Spleen (tissue), 11 donors: ENCODE results near the gene METTL26. TPM values are rescaled to one million over a fixed set of nuclear protein-coding genes. Genes with fewer than 3 reads are reported as not detected.

Experiments used
- DNase-seq: peaks from one replicate; pipeline ENCODE4 v3.0.0-alpha.2; 2020
- H3K27ac ChIP-seq, 8 donors: fragments of 200-600 bp; sonication (generic) in 7 of 8; 1 replicate in 4 of 8; 2 replicates in 4 of 8; pipeline versions ENCODE4 v1.5.0 to v1.8.0; 2016 to 2021; ENCODE audit warnings: inconsistent platforms in 4 of 8, mild to moderate bottlenecking in 4 of 8, moderate library complexity in 1 of 8
- H3K27me3 ChIP-seq, 7 donors: fragments of 200-600 bp; sonication (generic) in 6 of 7; replicated peaks in 1 of 7; 1 replicate in 4 of 7; 2 replicates in 3 of 7; pipeline versions ENCODE4 v1.5.0 to v1.8.0; 2016 to 2021; ENCODE audit warnings: inconsistent platforms in 3 of 7, mild to moderate bottlenecking in 1 of 7
- H3K36me3 ChIP-seq, 6 donors: fragments of 200-600 bp; sonication (generic) in 5 of 6; 1 replicate in 4 of 6; 2 replicates in 2 of 6; pipeline versions ENCODE4 v1.5.0 to v1.8.0; 2016 to 2021; ENCODE audit warnings: inconsistent platforms in 2 of 6
- H3K4me1 ChIP-seq, 6 donors: fragments of 200-600 bp; sonication (generic) in 5 of 6; 1 replicate in 3 of 6; 2 replicates in 3 of 6; pipeline versions ENCODE4 v1.5.0 to v1.8.0; 2016 to 2021; ENCODE audit warnings: inconsistent platforms in 3 of 6
- H3K4me3 ChIP-seq, 8 donors: fragments of 200-600 bp; sonication (generic) in 7 of 8; 1 replicate in 4 of 8; 2 replicates in 4 of 8; pipeline versions ENCODE4 v1.5.0 to v1.8.0; 2016 to 2021; ENCODE audit warnings: inconsistent platforms in 4 of 8, mild to moderate bottlenecking in 4 of 8, moderate library complexity in 2 of 8
- H3K9me3 ChIP-seq, 8 donors: fragments of 200-600 bp; sonication (generic) in 7 of 8; 1 replicate in 4 of 8; 2 replicates in 4 of 8; pipeline versions ENCODE4 v1.5.0 to v1.8.0; 2016 to 2021; ENCODE audit warnings: inconsistent platforms in 4 of 8
- CTCF ChIP-seq, 11 experiments: fragments of 200-600 bp in 7 of 11; fragments of 450-650 bp in 4 of 11; sonication (generic) in 4 of 11; IDR thresholded peaks in 8 of 11; conservative IDR thresholded peaks in 3 of 11; 1 replicate in 7 of 11; 2 replicates in 4 of 11; pipeline versions ENCODE4 v1.4.0 to v1.8.0; 2016 to 2021; ENCODE audit warnings: antibody characterized with exemption in 11 of 11, inconsistent platforms in 4 of 11, mild to moderate bottlenecking in 1 of 11
- POLR2A ChIP-seq, 3 donors: fragments of 450-650 bp; IDR thresholded peaks; one replicate each; pipeline ENCODE4 v1.5.1; 2017; ENCODE audit warnings: antibody characterized with exemption in 3 of 3, mild to moderate bottlenecking in 1 of 3
- POLR2AphosphoS5 ChIP-seq, 3 donors: sonication (generic); formaldehyde crosslinking; IDR thresholded peaks; one replicate each; pipeline ENCODE4 v1.5.1; 2017; ENCODE audit warnings: antibody characterized with exemption in 3 of 3
- WGBS, 5 donors: extraction: QIAGEN DNeasy Blood & Tissue Kit in 3 of 5; methylation state at CpG; one replicate each; pipeline versions ENCODE4 v1.1.5 to v1.1.7; 2013 to 2018; 5-methylcytosine and 5-hydroxymethylcytosine counted together
- intact Hi-C: fragments of 100-400 bp; cut with DNase I; formaldehyde crosslinking; loops from one replicate; pipeline ENCODE4 v1.15.0; 2023; ENCODE audit warnings: low total_unique reads
- polyA plus RNA-seq, 3 donors: library from polyadenylated mRNA; stranded (reverse); fragments of 200-250 nt; gene quantifications; one replicate each; pipeline ENCODE4 v1.2.1, GENCODE V29; 2013
- total RNA-seq, 7 donors: library from RNA; depleted of rRNA in 3 of 7; stranded (reverse); fragments of >200 nt in 3 of 7; fragmentation: NEBNext Ultra II Directional in 4 of 7; extraction: Animal tissue kit (Norgen Biotek cat#: 25700) in 4 of 7; gene quantifications; one replicate each; pipeline versions ENCODE4 v1.1.0 to v1.2.1, GENCODE V29; 2016 to 2021
- donor health status: healthy with polysubstance abuse.
- donor health status: DM: no; HTN: no; CAD: no; lungs with moderate emphysema.
- donor health status: DM: no; HTN: no; CAD: no.
- donor health status: Bipolar disorder and iron deficiency.
- donor health status: healthy.
- donor health status: DM: no; HTN: no; CAD: no.
- donor health status: DM: yes; HTN: yes; CAD: no.

Gene METTL26
- total and polyA plus RNA-seq, 10 donors: 39.6 to 165 (median 59.4) TPM

GRCh38 chr16:586047-586644 lies 50.0 kb downstream of the METTL26 start:
- intact Hi-C loops: loop anchor here (5.0 kb wide), 1 partner anchor 56 kb away; the partner anchor contains the start of gene MCRIP2
- WGBS, 5 donors: 56 to 72% (median 68%) methylated on average over 15 to 16 of the region's 16 CpGs
- H3K4me3 ChIP-seq: no peak overlapping the region
- no peaks in the 10 kb centered on the region for H3K9me3 ChIP-seq
- H3K4me1 ChIP-seq: peaks cover 17 to 30% (median 27%) of the 10 kb centered on the region in 6 donors
- peaks cover 0 to 20% (median 0%) of the 10 kb centered on the region in 6 donors for H3K36me3 ChIP-seq
- TF ChIP-seq CTCF (IDR thresholded peaks at IDR 0.05 in 8 of 11, conservative IDR thresholded peaks at IDR 0.05 in 3 of 11): no peak
- peak in 2 of 3 donors; percentile 33 to 43 for TF ChIP-seq POLR2AphosphoS5 (IDR thresholded peaks at IDR 0.05)
- no peak for TF ChIP-seq POLR2A (IDR thresholded peaks at IDR 0.05)
- H3K27me3 ChIP-seq: peaks cover 0 to 9% (median 0%) of the 10 kb centered on the region in 7 donors
- H3K27ac ChIP-seq: no peak overlapping the region
- no peak for DNase-seq

GRCh38 chr16:585351-585750 lies 50.8 kb downstream of the METTL26 start:
- TF ChIP-seq CTCF (IDR thresholded peaks at IDR 0.05 in 8 of 11, conservative IDR thresholded peaks at IDR 0.05 in 3 of 11) (no peak), POLR2AphosphoS5 (IDR thresholded peaks at IDR 0.05) (peak; percentile 27 to 76 (median 53)), POLR2A (IDR thresholded peaks at IDR 0.05) (no peak)
- H3K27ac ChIP-seq: no peak overlapping the region
- H3K36me3 ChIP-seq: peaks cover 0 to 28% (median 0%) of the 10 kb centered on the region in 6 donors
- DNase-seq: peak; percentile 78
- 35 to 48% (median 38%) methylated on average over 5 to 10 of the region's 10 CpGs for WGBS, 5 donors
- peaks cover 12 to 22% (median 19%) of the 10 kb centered on the region in 6 donors for H3K4me1 ChIP-seq
- H3K4me3 ChIP-seq: no peak overlapping the region
- H3K9me3 ChIP-seq: no peaks in the 10 kb centered on the region
- H3K27me3 ChIP-seq: peaks cover 0 to 9% (median 0%) of the 10 kb centered on the region in 7 donors
- intact Hi-C loops: loop anchor here (5.0 kb wide), 1 partner anchor 57 kb away; the partner anchor contains the start of gene MCRIP2

Other genes with a start within 250 kb of the METTL26 start
- gene NME4, start 239.1 kb downstream of the METTL26 start, total RNA-seq: 10 to 100 TPM; 27.3 to 71.4 (median 50.0) TPM
- 10 to 100 TPM; 43.4 to 75.8 (median 67.7) TPM for gene NME4, start 239.1 kb downstream of the METTL26 start, polyA plus RNA-seq
- gene DECR2, start 234.4 kb downstream of the METTL26 start, total RNA-seq: 10 to 100 TPM in 5 of 7 donors, 1 to 10 TPM in 2; 8.9 to 14.8 (median 11.7) TPM
- 10 to 100 TPM in 2 of 3 donors, 1 to 10 TPM in 1; 9.1 to 19.5 (median 14.1) TPM for gene DECR2, start 234.4 kb downstream of the METTL26 start, polyA plus RNA-seq
- gene RAB11FIP3, start 210.7 kb downstream of the METTL26 start, total RNA-seq: 10 to 100 TPM; 33.8 to 52.7 (median 40.6) TPM
- 10 to 100 TPM; 12.3 to 27.1 (median 14.3) TPM for gene RAB11FIP3, start 210.7 kb downstream of the METTL26 start, polyA plus RNA-seq
- gene CAPN15, start 108.6 kb downstream of the METTL26 start, total RNA-seq: 10 to 100 TPM; 48.1 to 71.7 (median 63.9) TPM
- gene CAPN15, start 108.6 kb downstream of the METTL26 start, polyA plus RNA-seq: 10 to 100 TPM; 25.8 to 65.0 (median 36.4) TPM
- gene PRR35, start 75.9 kb downstream of the METTL26 start, total RNA-seq: not detected
- not detected for gene PRR35, start 75.9 kb downstream of the METTL26 start, polyA plus RNA-seq
- gene NHLRC4, start 69.3 kb downstream of the METTL26 start, total RNA-seq: 1 to 10 TPM; 1.5 to 8.8 (median 4.5) TPM
- 1 to 10 TPM; 2.7 to 4.7 (median 3.6) TPM for gene NHLRC4, start 69.3 kb downstream of the METTL26 start, polyA plus RNA-seq
- gene PIGQ, start 66.3 kb downstream of the METTL26 start, total RNA-seq: 10 to 100 TPM; 36.1 to 42.7 (median 39.2) TPM
- gene PIGQ, start 66.3 kb downstream of the METTL26 start, polyA plus RNA-seq: 10 to 100 TPM; 20.7 to 70.5 (median 42.2) TPM
- gene RAB40C, start 46.2 kb downstream of the METTL26 start, total RNA-seq: 10 to 100 TPM; 12.9 to 21.6 (median 15.3) TPM
- gene RAB40C, start 46.2 kb downstream of the METTL26 start, polyA plus RNA-seq: 10 to 100 TPM in 2 of 3 donors, 1 to 10 TPM in 1; 8.1 to 20.9 (median 11.0) TPM
- gene WFIKKN1, start 5.3 kb downstream of the METTL26 start, total RNA-seq: 1 to 10 TPM in 3 of 7 donors, under 1 TPM in 4; 0.49 to 1.5 (median 0.95) TPM
- 1 to 10 TPM in 1 of 3 donors, under 1 TPM in 2; 0.15 to 1.8 (median 0.30) TPM for gene WFIKKN1, start 5.3 kb downstream of the METTL26 start, polyA plus RNA-seq
- 10 to 100 TPM; 23.6 to 45.8 (median 36.1) TPM for gene MCRIP2, start 5.5 kb upstream of the METTL26 start, total RNA-seq
- gene MCRIP2, start 5.5 kb upstream of the METTL26 start, polyA plus RNA-seq: 100 to 1,000 TPM in 1 of 3 donors, 10 to 100 TPM in 2; 56.5 to 106 (median 80.8) TPM
- gene WDR90, start 13.1 kb upstream of the METTL26 start, total RNA-seq: 10 to 100 TPM in 6 of 7 donors, 1 to 10 TPM in 1; 7.9 to 30.2 (median 16.7) TPM
- gene WDR90, start 13.1 kb upstream of the METTL26 start, polyA plus RNA-seq: 10 to 100 TPM; 10.3 to 25.1 (median 22.1) TPM
- 100 to 1,000 TPM in 5 of 7 donors, 10 to 100 TPM in 2; 71.3 to 152 (median 131) TPM for gene RHOT2, start 31.8 kb upstream of the METTL26 start, total RNA-seq
- gene RHOT2, start 31.8 kb upstream of the METTL26 start, polyA plus RNA-seq: 100 to 1,000 TPM; 139 to 309 (median 245) TPM
- 1 to 10 TPM in 2 of 7 donors, under 1 TPM in 5; 0.37 to 2.0 (median 0.69) TPM for gene RHBDL1, start 39.4 kb upstream of the METTL26 start, total RNA-seq
- under 1 TPM; 0.43 to 0.80 (median 0.61) TPM for gene RHBDL1, start 39.4 kb upstream of the METTL26 start, polyA plus RNA-seq
- 100 to 1,000 TPM in 1 of 7 donors, 10 to 100 TPM in 6; 68.9 to 101 (median 79.3) TPM for gene STUB1, start 44.1 kb upstream of the METTL26 start, total RNA-seq
- 100 to 1,000 TPM; 102 to 160 (median 107) TPM for gene STUB1, start 44.1 kb upstream of the METTL26 start, polyA plus RNA-seq
- 10 to 100 TPM; 29.2 to 58.7 (median 38.7) TPM for gene JMJD8, start 48.0 kb upstream of the METTL26 start, total RNA-seq
- gene JMJD8, start 48.0 kb upstream of the METTL26 start, polyA plus RNA-seq: 10 to 100 TPM; 24.9 to 32.1 (median 27.2) TPM
- 10 to 100 TPM; 12.5 to 17.3 (median 15.5) TPM for gene WDR24, start 54.1 kb upstream of the METTL26 start, total RNA-seq
- gene WDR24, start 54.1 kb upstream of the METTL26 start, polyA plus RNA-seq: 10 to 100 TPM in 1 of 3 donors, 1 to 10 TPM in 2; 6.5 to 11.4 (median 7.7) TPM
- gene FBXL16, start 69.5 kb upstream of the METTL26 start, total RNA-seq: 1 to 10 TPM in 6 of 7 donors, under 1 TPM in 1; 0.98 to 2.6 (median 2.0) TPM
- gene FBXL16, start 69.5 kb upstream of the METTL26 start, polyA plus RNA-seq: 1 to 10 TPM in 2 of 3 donors, under 1 TPM in 1; 0.48 to 1.1 (median 1.0) TPM
- 10 to 100 TPM in 5 of 7 donors, 1 to 10 TPM in 2; 7.2 to 20.2 (median 12.8) TPM for gene METRN, start 78.8 kb upstream of the METTL26 start, total RNA-seq
- gene METRN, start 78.8 kb upstream of the METTL26 start, polyA plus RNA-seq: 10 to 100 TPM; 15.6 to 31.9 (median 30.4) TPM
- gene ANTKMT, start 84.8 kb upstream of the METTL26 start, total RNA-seq: 10 to 100 TPM; 28.6 to 40.9 (median 36.4) TPM
- 10 to 100 TPM; 49.9 to 77.2 (median 63.4) TPM for gene ANTKMT, start 84.8 kb upstream of the METTL26 start, polyA plus RNA-seq
- gene CCDC78, start 90.1 kb upstream of the METTL26 start, total RNA-seq: 10 to 100 TPM in 1 of 7 donors, 1 to 10 TPM in 6; 2.9 to 11.9 (median 6.3) TPM
- 10 to 100 TPM; 12.0 to 23.7 (median 13.9) TPM for gene CCDC78, start 90.1 kb upstream of the METTL26 start, polyA plus RNA-seq
- gene HAGHL, start 90.8 kb upstream of the METTL26 start, total RNA-seq: 10 to 100 TPM in 6 of 7 donors, 1 to 10 TPM in 1; 7.7 to 25.8 (median 17.6) TPM
- gene HAGHL, start 90.8 kb upstream of the METTL26 start, polyA plus RNA-seq: 10 to 100 TPM; 25.7 to 75.8 (median 32.5) TPM
- gene CIAO3, start 104.7 kb upstream of the METTL26 start, total RNA-seq: 10 to 100 TPM; 24.9 to 60.2 (median 39.5) TPM
- 10 to 100 TPM; 34.1 to 80.4 (median 37.7) TPM for gene CIAO3, start 104.7 kb upstream of the METTL26 start, polyA plus RNA-seq
- gene MSLN, start 124.4 kb upstream of the METTL26 start, total RNA-seq: under 1 TPM in 3 of 7 donors, not detected in 4; 0.32 to 0.70 (median 0.51) TPM
- 1 to 10 TPM in 1 of 3 donors, under 1 TPM in 2; 0.22 to 1.1 (median 0.26) TPM for gene MSLN, start 124.4 kb upstream of the METTL26 start, polyA plus RNA-seq
- gene RPUSD1, start 152.1 kb upstream of the METTL26 start, total RNA-seq: 10 to 100 TPM; 18.8 to 28.7 (median 22.0) TPM
- gene RPUSD1, start 152.1 kb upstream of the METTL26 start, polyA plus RNA-seq: 10 to 100 TPM; 17.9 to 34.2 (median 19.9) TPM
- 10 to 100 TPM in 6 of 7 donors, 1 to 10 TPM in 1; 8.9 to 30.2 (median 18.5) TPM for gene CHTF18, start 152.3 kb upstream of the METTL26 start, total RNA-seq
- 10 to 100 TPM; 23.6 to 55.0 (median 32.3) TPM for gene CHTF18, start 152.3 kb upstream of the METTL26 start, polyA plus RNA-seq
- gene GNG13, start 164.4 kb upstream of the METTL26 start, total RNA-seq: not detected
- gene GNG13, start 164.4 kb upstream of the METTL26 start, polyA plus RNA-seq: not detected